Neural progenitor cell (in vitro differentiated cells): ENCODE data around the gene GUCD1. TPM values are rescaled to one million over a fixed set of nuclear protein-coding genes. Genes with fewer than 3 reads are reported as not detected.
"Not testable (repeated sequence)": the region's sequence is repeated elsewhere in the genome, so short reads cannot be mapped to it uniquely, and the experiment has no call there.

Experiments
- DNase-seq: peaks from one replicate; pipeline ENCODE4 v3.0.0-alpha.2; 2016; ENCODE audit warnings: low spot score
- H2AFZ ChIP-seq: fragments of 200-600 bp; sonication (generic); replicated peaks from 2 replicates; pipeline ENCODE4 v1.6.1; 2016; ENCODE audit warnings: antibody characterized with exemption
- H3F3A ChIP-seq: fragments of 200-600 bp; sonication (generic); 2 replicates; pipeline ENCODE4 v1.6.1; 2016; ENCODE audit warnings: antibody characterized with exemption, low read depth
- H3K27ac ChIP-seq: fragments of 200-600 bp; sonication (generic); 2 replicates; pipeline ENCODE4 v1.5.1; 2016; ENCODE audit warnings: mild to moderate bottlenecking
- H3K27me3 ChIP-seq: fragments of 200-600 bp; sonication (generic); 2 replicates; pipeline ENCODE4 v1.6.1; 2016; ENCODE audit warnings: mild to moderate bottlenecking, moderate library complexity
- H3K36me3 ChIP-seq: fragments of 200-600 bp; sonication (generic); 2 replicates; pipeline ENCODE4 v1.5.1; 2016
- H3K4me1 ChIP-seq: fragments of 200-600 bp; sonication (generic); 2 replicates; pipeline ENCODE4 v1.6.1; 2016; ENCODE audit warnings: mixed run types
- H3K4me2 ChIP-seq: fragments of 200-600 bp; sonication (generic); 2 replicates; pipeline ENCODE4 v1.6.1; 2016
- H3K4me3 ChIP-seq: fragments of 200-600 bp; sonication (generic); 2 replicates; pipeline ENCODE4 v1.5.1; 2016
- H3K79me2 ChIP-seq: fragments of 200-600 bp; sonication (generic); 2 replicates; pipeline ENCODE4 v1.6.1; 2016; ENCODE audit warnings: low read depth
- H3K9ac ChIP-seq: fragments of 200-600 bp; sonication (generic); 2 replicates; pipeline ENCODE4 v1.6.1; 2016
- H3K9me3 ChIP-seq: fragments of 200-600 bp; sonication (generic); 2 replicates; pipeline ENCODE4 v1.5.1; 2016; ENCODE audit warnings: low read depth
- H4K20me1 ChIP-seq: fragments of 200-600 bp; sonication (generic); 2 replicates; pipeline ENCODE4 v1.6.1; 2016; ENCODE audit warnings: low read depth
- H3K27ac Mint-ChIP-seq: 3 replicates; pipeline ENCODE4 v1.8.0; 2021; ENCODE audit warnings: mixed read lengths
- H3K27me3 Mint-ChIP-seq: 2 replicates; pipeline ENCODE4 v1.8.0; 2022; ENCODE audit warnings: low read depth, mild to moderate bottlenecking, inconsistent platforms, moderate library complexity, mixed read lengths; ENCODE audit not compliant: insufficient read depth
- H3K36me3 Mint-ChIP-seq: 3 replicates; pipeline ENCODE4 v1.8.0; 2021; ENCODE audit warnings: mixed read lengths
- H3K4me1 Mint-ChIP-seq: 3 replicates; pipeline ENCODE4 v1.8.0; 2021; ENCODE audit warnings: mixed read lengths
- H3K4me3 Mint-ChIP-seq: 3 replicates; pipeline ENCODE4 v1.8.0; 2021; ENCODE audit warnings: mild to moderate bottlenecking, moderate library complexity, mixed read lengths
- H3K9me3 Mint-ChIP-seq: 3 replicates; pipeline ENCODE4 v1.8.0; 2020; ENCODE audit warnings: mixed read lengths
- EZH2 ChIP-seq: fragments of 200-600 bp; sonication (generic); IDR thresholded peaks from 2 replicates; pipeline ENCODE4 v1.6.1; 2017; ENCODE audit warnings: antibody characterized with exemption, mild to moderate bottlenecking, moderate library complexity
- EZH2phosphoT487 ChIP-seq: fragments of 200-600 bp; sonication (generic); IDR thresholded peaks from 2 replicates; pipeline ENCODE4 v1.6.1; 2017; ENCODE audit warnings: antibody characterized with exemption
- total RNA-seq: library from RNA; depleted of rRNA; stranded (reverse); fragments of >200 nt; gene quantifications from 2 replicates; pipeline ENCODE4 v1.2.3, GENCODE V29; 2015; ENCODE audit warnings: low replicate concordance
- TF ChIP-seq, protein P1 (sequence below): fragments of 200-600 bp; sonication (generic); IDR thresholded peaks from 2 replicates; pipeline ENCODE4 v1.5.1; 2017; ENCODE audit warnings: antibody characterized with exemption, mild to moderate bottlenecking

GUCD1 gene
- total RNA-seq, 1 donor from 2014 or later = 31.0 TPM

DNA sequence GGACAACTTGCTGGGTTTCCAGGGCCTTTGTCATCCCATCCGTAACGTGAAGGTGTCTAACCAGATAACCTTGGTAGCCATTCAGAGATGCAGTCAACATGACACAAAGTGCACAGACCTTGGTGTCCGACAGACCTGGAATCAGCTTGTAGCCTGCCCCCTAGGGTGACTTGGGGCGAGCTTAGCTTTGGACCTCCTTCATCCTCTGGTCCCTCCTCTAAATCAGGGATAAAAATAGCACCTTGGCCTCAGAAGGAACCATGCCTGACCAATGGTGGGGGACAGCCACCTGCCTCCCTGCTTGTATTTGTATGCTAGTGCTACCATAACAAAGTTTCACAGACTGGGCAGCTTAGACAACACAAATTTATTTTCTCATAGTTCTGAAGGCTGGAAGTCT is 4.5 kb upstream of the GUCD1 start:
- Histone ChIP-seq H2AFZ (no peak overlapping the region), H3K4me3 (no peak overlapping the region), H3K27me3 (no peaks in the 10 kb centered on the region), H3K36me3 (peaks cover 4% of the 10 kb centered on the region), H3K9me3 (no peaks in the 10 kb centered on the region), H4K20me1 (peaks cover 72% of the 10 kb centered on the region), H3F3A (peaks cover 10% of the 10 kb centered on the region), H3K4me1 (peaks cover 9% of the 10 kb centered on the region), H3K79me2 (peaks cover 92% of the 10 kb centered on the region), H3K27ac (no peak overlapping the region), H3K9ac (no peak overlapping the region), H3K4me2 (no peak overlapping the region)
- H3K27me3 Mint-ChIP-seq = no peaks in the 10 kb centered on the region
- H3K27ac Mint-ChIP-seq = no peak overlapping the region
- no peak overlapping the region for H3K4me3 Mint-ChIP-seq
- TF ChIP-seq EZH2phosphoT487 = no peak
- TF ChIP-seq, protein P1, sequence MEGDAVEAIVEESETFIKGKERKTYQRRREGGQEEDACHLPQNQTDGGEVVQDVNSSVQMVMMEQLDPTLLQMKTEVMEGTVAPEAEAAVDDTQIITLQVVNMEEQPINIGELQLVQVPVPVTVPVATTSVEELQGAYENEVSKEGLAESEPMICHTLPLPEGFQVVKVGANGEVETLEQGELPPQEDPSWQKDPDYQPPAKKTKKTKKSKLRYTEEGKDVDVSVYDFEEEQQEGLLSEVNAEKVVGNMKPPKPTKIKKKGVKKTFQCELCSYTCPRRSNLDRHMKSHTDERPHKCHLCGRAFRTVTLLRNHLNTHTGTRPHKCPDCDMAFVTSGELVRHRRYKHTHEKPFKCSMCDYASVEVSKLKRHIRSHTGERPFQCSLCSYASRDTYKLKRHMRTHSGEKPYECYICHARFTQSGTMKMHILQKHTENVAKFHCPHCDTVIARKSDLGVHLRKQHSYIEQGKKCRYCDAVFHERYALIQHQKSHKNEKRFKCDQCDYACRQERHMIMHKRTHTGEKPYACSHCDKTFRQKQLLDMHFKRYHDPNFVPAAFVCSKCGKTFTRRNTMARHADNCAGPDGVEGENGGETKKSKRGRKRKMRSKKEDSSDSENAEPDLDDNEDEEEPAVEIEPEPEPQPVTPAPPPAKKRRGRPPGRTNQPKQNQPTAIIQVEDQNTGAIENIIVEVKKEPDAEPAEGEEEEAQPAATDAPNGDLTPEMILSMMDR = no peak
- no peak for TF ChIP-seq EZH2
- no peak for DNase-seq
- peaks cover 17% of the 10 kb centered on the region for H3K4me1 Mint-ChIP-seq
- peaks cover 2% of the 10 kb centered on the region for H3K9me3 Mint-ChIP-seq
- peaks cover 14% of the 10 kb centered on the region for H3K36me3 Mint-ChIP-seq

DNA sequence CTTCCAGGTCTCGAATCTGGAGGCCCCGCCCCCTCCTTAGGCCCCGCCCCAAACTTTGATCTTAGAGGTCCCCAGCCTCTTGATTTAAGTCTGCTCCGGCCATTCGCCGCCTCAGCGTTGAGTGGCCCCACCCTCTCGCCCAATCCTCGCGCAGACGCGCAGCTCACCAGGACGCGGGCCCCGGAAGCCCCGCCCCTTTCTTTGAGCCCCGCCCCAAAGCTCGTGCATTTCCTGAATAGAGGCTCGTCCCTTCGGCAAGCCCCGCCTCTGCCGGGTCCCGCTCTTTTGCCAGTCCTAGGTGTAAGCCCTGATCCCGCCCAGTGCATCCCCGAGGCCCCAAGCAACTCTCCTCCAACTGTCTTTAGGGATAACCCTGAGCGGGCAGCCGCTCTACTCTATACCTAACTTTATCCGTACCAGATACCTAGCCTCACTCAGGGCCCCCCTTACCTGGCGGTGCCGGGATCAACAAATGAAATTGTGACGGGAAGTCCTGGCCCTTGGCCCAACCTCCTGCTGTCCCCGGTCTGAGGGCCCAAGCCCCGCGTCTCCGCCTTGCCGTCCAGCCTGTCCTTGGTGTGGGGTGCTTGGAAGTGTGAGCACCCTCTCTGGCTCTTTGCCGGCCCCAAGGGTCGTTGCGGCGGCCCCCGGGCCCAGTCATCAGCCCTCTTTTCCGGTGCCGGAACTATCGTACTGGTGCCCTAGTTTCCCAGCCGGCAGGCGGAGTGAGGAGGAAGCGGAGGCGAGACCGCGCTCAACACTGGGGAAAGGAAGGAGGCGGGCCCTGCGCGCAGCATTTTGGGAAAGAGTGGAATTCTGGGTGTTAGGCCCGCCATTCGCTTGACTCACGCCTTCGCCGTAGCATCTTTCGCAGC is 464 bp upstream of the GUCD1 start, which contains the start of gene SNRPD3:
Gene SNRPD3 (plus strand): TSS at position 835 of the 875 bp plus-strand sequence. CDS start 1,676 bp downstream, outside the sequence.
- TF ChIP-seq EZH2phosphoT487 = no peak
- TF ChIP-seq, protein P1 = peak; percentile 8
- TF ChIP-seq EZH2 = no peak
- H3K4me1 Mint-ChIP-seq = peaks cover 36% of the 10 kb centered on the region
- no peaks in the 10 kb centered on the region for H3K27me3 ChIP-seq
- peaks cover 18% of the 10 kb centered on the region for H3K4me1 ChIP-seq
- H3K9me3 ChIP-seq = no peaks in the 10 kb centered on the region
- peak within 1 kb of the TSS; percentile 78 for H3K4me3 ChIP-seq
- peak within 1 kb of the TSS; percentile 95 for H3K9ac ChIP-seq
- H3F3A ChIP-seq = peaks cover 10% of the 10 kb centered on the region
- DNase-seq = peak; percentile 99
- H3K36me3 Mint-ChIP-seq = peaks cover 8% of the 10 kb centered on the region
- peaks cover 92% of the 10 kb centered on the region for H3K79me2 ChIP-seq
- peaks cover 2% of the 10 kb centered on the region for H3K9me3 Mint-ChIP-seq
- peak within 1 kb of the TSS; percentile 69 for H3K27ac ChIP-seq
- peak within 1 kb of the TSS; percentile 91 for H2AFZ ChIP-seq
- peaks cover 4% of the 10 kb centered on the region for H3K36me3 ChIP-seq
- H3K27me3 Mint-ChIP-seq = peaks cover 2% of the 10 kb centered on the region
- peaks cover 64% of the 10 kb centered on the region for H4K20me1 ChIP-seq
- peak within 1 kb of the TSS; percentile 98 for H3K27ac Mint-ChIP-seq
- H3K4me2 ChIP-seq = peak within 1 kb of the TSS; percentile 99
- H3K4me3 Mint-ChIP-seq = peak within 1 kb of the TSS; percentile 98

DNA sequence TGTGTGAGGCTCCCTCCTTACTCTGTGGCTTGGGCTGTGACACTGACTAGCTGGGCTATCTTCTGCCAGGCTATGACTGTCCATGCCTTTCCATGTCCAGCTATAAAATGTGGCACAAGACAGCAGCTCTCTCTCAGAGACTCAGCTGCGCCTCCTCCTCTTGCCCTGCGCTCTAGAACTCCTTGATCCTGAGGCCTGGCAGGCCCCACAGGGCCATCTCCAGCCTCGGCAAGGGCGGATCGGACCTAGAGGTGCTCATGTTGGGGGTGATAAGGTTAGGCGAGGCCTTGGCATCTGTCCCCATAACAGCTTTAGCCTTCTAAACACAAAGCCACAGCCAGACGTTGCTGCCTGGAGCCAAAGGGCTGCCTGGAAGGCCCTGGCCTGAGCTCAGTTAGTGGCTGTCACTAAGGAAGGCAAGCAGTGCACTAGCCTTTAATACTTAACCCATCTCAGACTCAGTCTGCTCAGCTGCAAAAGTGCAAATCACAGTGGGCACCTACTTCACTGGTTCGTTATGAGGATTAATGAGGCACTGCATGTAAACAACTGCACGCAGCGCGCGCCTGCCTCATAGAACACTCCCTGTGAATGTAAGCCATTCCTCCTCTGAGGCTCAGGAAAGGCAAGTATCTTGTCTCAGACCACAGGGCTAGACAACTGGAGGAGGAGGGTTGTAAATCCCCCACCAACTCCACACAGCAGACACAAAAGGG is 1.2 kb downstream of the GUCD1 start:
- peaks cover 18% of the 10 kb centered on the region for H3K4me1 ChIP-seq
- peak overlapping the region; percentile 81 for H3K9ac ChIP-seq
- peaks cover 2% of the 10 kb centered on the region for H3K9me3 Mint-ChIP-seq
- H3K36me3 Mint-ChIP-seq = peaks cover 8% of the 10 kb centered on the region
- H3K4me2 ChIP-seq = peak overlapping the region; percentile 92
- peak overlapping the region; percentile 57 for H3K27ac Mint-ChIP-seq
- peaks cover 2% of the 10 kb centered on the region for H3K27me3 Mint-ChIP-seq
- H2AFZ ChIP-seq = no peak overlapping the region
- DNase-seq = peak; percentile 5
- H3F3A ChIP-seq = peaks cover 7% of the 10 kb centered on the region
- H3K4me3 Mint-ChIP-seq = peak overlapping the region; percentile 95
- peak overlapping the region; percentile 78 for H3K4me3 ChIP-seq
- H3K27me3 ChIP-seq = no peaks in the 10 kb centered on the region
- no peaks in the 10 kb centered on the region for H3K9me3 ChIP-seq
- TF ChIP-seq, protein P1 = no peak
- TF ChIP-seq EZH2phosphoT487 (no peak), EZH2 (no peak)
- peaks cover 36% of the 10 kb centered on the region for H3K4me1 Mint-ChIP-seq
- peaks cover 59% of the 10 kb centered on the region for H4K20me1 ChIP-seq
- peaks cover 92% of the 10 kb centered on the region for H3K79me2 ChIP-seq
- peaks cover 4% of the 10 kb centered on the region for H3K36me3 ChIP-seq
- H3K27ac ChIP-seq = no peak overlapping the region

DNA sequence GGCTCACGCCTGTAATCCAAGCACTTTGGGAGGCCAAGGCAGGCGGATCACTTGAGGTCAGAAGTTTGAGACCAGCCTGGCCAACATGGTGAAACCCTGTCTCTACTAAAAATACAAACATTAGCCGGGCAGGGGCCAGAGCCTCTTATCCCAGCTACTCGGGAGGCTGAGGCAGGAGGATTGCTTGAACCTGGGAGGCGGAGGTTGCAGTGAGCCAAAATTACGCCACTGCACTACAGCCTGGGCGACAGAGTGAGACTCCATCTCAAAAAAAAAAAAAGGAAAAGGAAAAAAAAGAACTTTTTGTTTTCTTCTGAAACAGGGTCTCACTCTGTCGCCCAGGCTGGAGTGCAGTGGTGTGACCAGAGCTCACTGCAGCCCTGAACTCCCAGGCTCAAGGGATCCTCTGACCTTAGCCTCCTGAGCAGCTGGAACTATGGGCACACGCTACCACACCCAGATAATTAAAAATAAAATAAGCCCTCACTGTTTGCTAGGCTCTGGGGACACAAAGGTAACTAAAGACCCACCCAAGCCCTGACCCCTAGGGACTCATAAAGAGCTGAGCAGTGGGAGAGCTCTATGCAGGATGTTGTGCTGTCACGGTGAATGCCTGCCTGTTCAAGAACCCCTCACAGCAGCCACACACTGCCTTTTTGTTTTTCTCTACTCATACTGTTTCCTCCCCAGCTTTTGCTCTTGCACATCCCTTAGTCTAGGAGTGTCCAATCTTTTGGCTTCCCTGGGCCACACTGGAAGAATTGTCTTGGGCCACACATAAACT is 2.2 kb downstream of the GUCD1 start:
- H2AFZ ChIP-seq, H3K9me3 Mint-ChIP-seq, H3K9me3 ChIP-seq, H3K27me3 ChIP-seq, H3K4me3 ChIP-seq, H3K27ac ChIP-seq, DNase-seq, H3K27me3 Mint-ChIP-seq, H3F3A ChIP-seq, H3K9ac ChIP-seq, H3K36me3 ChIP-seq: not testable (repeated sequence)
- Mint-ChIP-seq H3K27ac (peak overlapping the region; percentile 57), H3K36me3 (peaks cover 10% of the 10 kb centered on the region), H3K4me3 (peak overlapping the region; percentile 95), H3K4me1 (peaks cover 33% of the 10 kb centered on the region)
- H3K4me1 ChIP-seq = peaks cover 18% of the 10 kb centered on the region
- peaks cover 82% of the 10 kb centered on the region for H3K79me2 ChIP-seq
- peak overlapping the region; percentile 92 for H3K4me2 ChIP-seq
- H4K20me1 ChIP-seq = peaks cover 48% of the 10 kb centered on the region
